SK-N-MC (cell line): ENCODE measurements around the gene HNRNPH2.

Experiments used
- DNase-seq: peaks from one replicate; pipeline ENCODE4 v3.0.0-alpha.2; 2011; ENCODE audit warnings: low read depth, low spot score
- H3K27ac ChIP-seq: fragments of 200-600 bp; sonication (generic); 2 replicates; pipeline ENCODE4 v1.5.1; 2016; ENCODE audit warnings: mixed run types
- H3K36me3 ChIP-seq: fragments of 200-600 bp; sonication (generic); 2 replicates; pipeline ENCODE4 v1.6.1; 2017; ENCODE audit warnings: antibody characterized with exemption, low read length, mixed read lengths; ENCODE audit not compliant: insufficient read depth
- H3K4me3 ChIP-seq: fragments of 200-600 bp; sonication (generic); 2 replicates; pipeline ENCODE4 v1.5.1; 2016
- H3K9ac ChIP-seq: fragments of 200-600 bp; sonication (generic); 2 replicates; pipeline ENCODE4 v1.8.0; 2017; ENCODE audit warnings: mixed run types, mixed read lengths; ENCODE audit not compliant: insufficient read length
- H3K9me3 ChIP-seq: fragments of 200-600 bp; sonication (generic); 2 replicates; pipeline ENCODE4 v1.6.1; 2017; ENCODE audit warnings: low read depth, mild to moderate bottlenecking, antibody characterized with exemption, low read length, moderate library complexity, mixed read lengths
- EZH2 ChIP-seq: fragments of 200-600 bp; sonication (generic); IDR thresholded peaks from one replicate; pipeline ENCODE4 v1.6.1; 2017; ENCODE audit warnings: antibody characterized with exemption
- FOXP2 ChIP-seq: optimal IDR thresholded peaks from 2 replicates; pipeline ENCODE3; 2011; ENCODE audit warnings: mild to moderate bottlenecking, moderate library complexity; ENCODE audit not compliant: insufficient read depth; ENCODE audit errors: extremely low read length, control extremely low read depth
- POLR2AphosphoS5 ChIP-seq: IDR thresholded peaks from 2 replicates; pipeline ENCODE4 v1.6.1; 2012; ENCODE audit warnings: mild to moderate bottlenecking, low read depth, low read length, borderline replicate concordance

HNRNPH2 gene

DNA sequence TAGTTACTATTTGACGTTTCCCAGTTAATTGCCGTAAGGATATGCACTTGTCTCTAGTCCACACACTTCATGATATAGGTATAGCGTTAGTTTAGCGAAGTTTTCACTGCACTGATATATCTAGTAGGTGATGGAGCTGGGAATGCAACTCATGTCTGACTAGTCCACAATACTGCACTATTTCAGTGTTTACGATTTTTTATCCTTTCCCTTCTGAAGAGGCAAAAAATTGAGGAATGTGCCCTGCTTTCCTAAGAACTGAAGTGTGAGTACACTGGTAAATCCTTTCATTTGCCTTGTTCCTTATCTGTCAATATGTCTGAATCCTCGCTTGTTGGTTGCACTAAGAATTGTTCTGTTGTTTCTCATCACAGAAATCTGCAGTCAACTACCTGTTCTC, 16.2 kb upstream of the HNRNPH2 start:
- Histone ChIP-seq H3K27ac (peak overlapping the region; percentile 88), H3K9ac (peak overlapping the region; percentile 99), H3K36me3 (peaks cover 44% of the 10 kb centered on the region), H3K9me3 (no peaks in the 10 kb centered on the region), H3K4me3 (peak overlapping the region; percentile 86)
- DNase-seq, result no peak
- TF ChIP-seq FOXP2, result no peak

DNA sequence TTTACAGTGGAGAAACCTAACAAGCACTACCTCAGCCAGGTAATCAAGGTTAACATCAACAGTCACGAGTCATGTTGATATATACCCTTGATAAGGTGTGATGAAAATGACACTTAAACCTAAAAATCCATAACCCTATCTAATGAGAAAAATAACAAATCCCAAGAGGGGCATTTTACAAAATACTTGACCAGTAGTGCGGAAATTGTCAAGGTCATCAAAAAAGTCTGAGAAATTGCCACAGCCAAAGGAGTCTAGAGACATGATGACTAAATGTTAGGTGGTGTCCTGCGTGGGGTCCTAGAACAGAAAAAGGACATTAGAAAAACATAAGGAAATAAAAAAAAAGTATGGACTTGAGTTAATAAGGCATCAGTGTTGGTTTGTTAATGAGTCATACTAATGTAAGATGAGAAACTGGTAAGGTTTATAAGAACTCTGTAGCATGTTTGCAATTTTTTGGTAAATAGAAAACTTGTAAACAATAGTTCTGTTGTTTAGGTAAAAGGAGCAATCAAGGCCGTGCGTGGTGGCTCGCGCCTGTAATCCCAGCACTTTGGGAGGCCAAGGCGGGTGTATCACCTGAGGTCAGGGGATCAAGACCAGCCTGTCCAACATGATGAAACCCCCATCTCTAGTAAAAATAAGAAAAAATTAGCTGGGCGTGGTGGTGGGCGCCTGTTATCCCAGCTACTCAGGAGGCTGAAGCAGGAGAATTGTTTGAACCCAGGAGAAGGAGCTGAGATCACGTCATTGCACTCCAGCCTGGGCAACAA, 14.3 kb upstream of the HNRNPH2 start:
- H3K27ac ChIP-seq, result peak overlapping the region; percentile 42; the same call in 1 of the 2 replicates
- no peak for DNase-seq
- TF ChIP-seq FOXP2 (no peak), POLR2AphosphoS5 (no peak), EZH2 (no peak)
- peaks cover 44% of the 10 kb centered on the region for H3K36me3 ChIP-seq
- peak overlapping the region; percentile 5 for H3K9ac ChIP-seq
- H3K9me3 ChIP-seq, result no peaks in the 10 kb centered on the region
- H3K4me3 ChIP-seq, result no peak overlapping the region

DNA sequence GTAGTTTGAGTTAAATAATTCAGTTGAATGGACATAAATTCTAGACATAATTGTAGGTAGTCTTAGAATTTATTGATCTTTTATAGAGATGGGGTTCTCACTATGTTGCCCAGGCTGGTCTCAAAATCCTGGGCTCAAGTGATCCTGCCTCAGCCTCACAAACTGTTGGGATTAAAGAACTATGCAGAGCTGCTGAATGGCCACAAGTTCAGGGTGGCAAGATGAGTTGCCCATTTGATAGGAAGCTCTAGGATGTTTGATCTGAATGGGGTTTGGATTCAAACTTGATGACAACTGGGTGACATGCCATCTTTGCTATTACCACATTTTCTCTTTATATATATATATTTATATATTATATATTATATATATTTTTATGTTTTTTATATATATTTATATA, 13.7 kb upstream of the HNRNPH2 start:
- no peaks in the 10 kb centered on the region for H3K9me3 ChIP-seq
- H3K36me3 ChIP-seq, result peaks cover 44% of the 10 kb centered on the region
- H3K4me3 ChIP-seq, result no peak overlapping the region
- no peak overlapping the region for H3K9ac ChIP-seq
- peak overlapping the region; percentile 42; the same call in 1 of the 2 replicates for H3K27ac ChIP-seq
- no peak for DNase-seq
- TF ChIP-seq POLR2AphosphoS5 (no peak), FOXP2 (no peak), EZH2 (no peak)

DNA sequence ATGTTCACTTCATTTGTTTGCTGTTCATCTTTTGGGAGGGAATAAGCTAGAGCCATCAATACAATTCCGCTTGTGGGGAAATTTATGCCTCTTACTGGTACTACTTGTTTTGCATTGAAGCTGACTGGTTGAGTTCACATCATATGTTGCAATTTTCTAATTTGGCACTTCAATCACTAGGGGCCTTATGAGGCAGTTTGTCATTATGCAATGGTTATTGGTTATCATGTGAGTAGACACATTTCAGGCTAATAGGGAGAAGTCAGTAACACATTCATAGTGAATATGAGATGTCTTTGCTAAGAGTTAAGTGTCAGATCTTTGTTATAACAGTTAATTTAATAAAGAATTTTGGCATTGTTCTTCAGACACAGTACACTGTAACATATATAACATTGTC, 12.2 kb upstream of the HNRNPH2 start:
- Histone ChIP-seq H3K4me3 (no peak overlapping the region), H3K9me3 (no peaks in the 10 kb centered on the region), H3K36me3 (peaks cover 44% of the 10 kb centered on the region), H3K9ac (no peak overlapping the region), H3K27ac (peak overlapping the region; percentile 16; the same call in 1 of the 2 replicates)
- no peak for DNase-seq
- TF ChIP-seq POLR2AphosphoS5, result no peak
- no peak for TF ChIP-seq EZH2
- no peak for TF ChIP-seq FOXP2

DNA sequence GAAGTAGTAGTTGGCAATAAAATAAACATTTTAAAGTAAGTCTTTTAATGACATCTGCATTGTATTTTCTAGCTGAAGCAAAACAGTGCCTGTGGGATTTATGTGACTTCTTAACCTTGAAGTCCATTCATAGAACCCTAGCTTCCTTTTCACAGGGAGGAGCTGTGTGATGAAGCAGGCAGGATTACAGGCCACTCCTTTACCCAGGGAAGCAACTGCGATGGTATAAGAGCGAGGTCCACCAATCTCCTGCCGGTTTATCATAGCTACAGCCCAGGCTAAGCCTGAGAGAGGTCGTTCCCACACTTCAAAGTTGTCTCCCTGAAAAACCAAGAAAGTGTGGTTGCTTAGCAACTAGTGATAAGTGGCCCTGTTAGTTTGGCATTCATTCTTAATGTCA, 10.2 kb upstream of the HNRNPH2 start:
- no peak overlapping the region for H3K4me3 ChIP-seq
- H3K9ac ChIP-seq, result no peak overlapping the region
- DNase-seq, result no peak
- 0 out of 2 replicates have a peak overlapping the region, but pooled peaks have one; percentile 31 for H3K27ac ChIP-seq
- TF ChIP-seq FOXP2, result no peak
- TF ChIP-seq EZH2, result no peak
- no peak for TF ChIP-seq POLR2AphosphoS5
- H3K9me3 ChIP-seq, result no peaks in the 10 kb centered on the region
- peaks cover 29% of the 10 kb centered on the region for H3K36me3 ChIP-seq

DNA sequence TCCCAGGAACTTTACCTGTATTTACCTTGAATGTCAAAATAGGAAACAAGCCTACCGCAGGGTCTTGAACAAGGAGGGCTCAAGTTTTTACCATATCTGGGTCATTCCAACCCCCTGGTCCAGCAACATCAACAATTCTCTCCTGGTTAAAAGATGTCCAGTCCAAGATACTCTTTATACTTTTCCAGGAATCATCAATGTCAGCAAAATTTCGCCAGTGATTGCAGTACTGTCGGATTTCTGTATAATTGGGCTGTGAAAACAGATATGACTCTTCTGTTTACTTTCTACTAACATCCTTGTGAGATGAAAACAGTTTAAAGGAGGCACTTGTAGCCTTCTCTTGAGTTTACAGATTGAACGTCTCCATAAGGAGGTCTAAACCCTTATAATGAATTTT, 9.3 kb upstream of the HNRNPH2 start:
- Histone ChIP-seq H3K27ac (no peak overlapping the region), H3K9ac (no peak overlapping the region), H3K4me3 (no peak overlapping the region), H3K36me3 (peaks cover 19% of the 10 kb centered on the region), H3K9me3 (no peaks in the 10 kb centered on the region)
- no peak for DNase-seq
- TF ChIP-seq EZH2 (no peak), FOXP2 (no peak), POLR2AphosphoS5 (no peak)

DNA sequence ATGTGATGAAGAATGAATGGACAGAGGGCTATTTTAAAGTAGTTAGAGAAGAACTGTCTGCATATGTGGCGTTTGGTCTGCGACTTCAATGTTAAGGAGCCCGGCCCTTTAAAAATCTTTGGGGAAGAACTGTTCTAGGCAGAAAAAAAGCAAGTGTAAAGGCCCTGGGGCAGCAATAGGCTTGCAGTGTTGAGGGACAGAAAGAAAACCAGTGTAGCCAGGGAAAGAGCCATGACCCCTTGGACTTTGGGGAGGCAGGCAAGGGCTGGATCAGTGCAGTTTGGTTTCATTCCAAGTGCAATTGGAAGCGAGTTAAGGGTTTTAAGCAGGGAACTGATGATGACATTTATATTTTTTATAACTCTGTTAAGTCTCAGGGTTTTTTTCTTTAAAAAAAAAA, 8.2 kb upstream of the HNRNPH2 start:
- Histone ChIP-seq H3K36me3 (peaks cover 16% of the 10 kb centered on the region), H3K9me3 (no peaks in the 10 kb centered on the region), H3K9ac (no peak overlapping the region)

DNA sequence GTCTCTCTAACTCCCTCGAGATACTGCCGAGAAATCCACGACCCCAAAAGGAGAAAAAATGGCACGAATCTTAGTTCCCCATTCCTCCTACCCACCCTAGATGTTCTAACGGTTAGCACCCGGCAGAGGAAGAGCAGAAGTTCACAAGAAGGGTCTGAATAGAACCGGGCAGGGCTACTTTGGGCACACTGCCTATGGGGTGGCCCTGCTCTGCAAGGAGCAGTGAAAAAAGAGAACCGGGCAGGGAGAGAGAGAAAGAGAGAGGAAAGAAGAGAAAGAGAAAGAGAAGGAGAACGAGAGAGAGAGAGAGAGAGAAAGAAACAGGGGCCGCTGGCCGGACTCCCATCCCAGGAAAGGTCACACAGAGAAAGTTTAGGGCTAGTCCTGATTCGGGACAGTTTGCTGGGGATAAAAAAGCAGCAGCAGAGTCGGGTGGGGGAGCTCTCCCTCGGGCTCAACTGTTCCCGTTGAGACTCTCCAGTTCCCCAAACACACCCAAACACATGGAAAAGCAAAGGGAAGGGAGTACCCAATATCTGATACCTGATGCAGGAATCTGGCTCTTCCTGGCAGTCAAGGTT, 765 bp upstream of the HNRNPH2 start:
- peak overlapping the region; percentile 83 for H3K9ac ChIP-seq
- no peak for DNase-seq
- 0 out of 2 replicates have a peak overlapping the region, but pooled peaks have one; percentile 12 for H3K27ac ChIP-seq
- no peak for TF ChIP-seq EZH2
- TF ChIP-seq FOXP2, result no peak
- TF ChIP-seq POLR2AphosphoS5, result no peak
- H3K4me3 ChIP-seq, result peak overlapping the region; percentile 89
- H3K36me3 ChIP-seq, result peaks cover 7% of the 10 kb centered on the region; the same call in 1 of the 2 replicates
- H3K9me3 ChIP-seq, result no peaks in the 10 kb centered on the region

More for the DNA sequence above, 8.2 kb upstream of the HNRNPH2 start:
- TF ChIP-seq EZH2 (no peak), POLR2AphosphoS5 (no peak), FOXP2 (no peak)
- DNase-seq, result no peak
- H3K4me3 ChIP-seq, result no peak overlapping the region
- H3K27ac ChIP-seq, result no peak overlapping the region
